ENCODE data around the gene IQSEC1. TPM values are rescaled to one million over a fixed set of nuclear protein-coding genes. Genes with fewer than 3 reads are reported as not detected.

Gene IQSEC1
- total RNA-seq, 4 donors from 2014 or later = 13.7 to 59.4 (median 35.5) TPM

DNA sequence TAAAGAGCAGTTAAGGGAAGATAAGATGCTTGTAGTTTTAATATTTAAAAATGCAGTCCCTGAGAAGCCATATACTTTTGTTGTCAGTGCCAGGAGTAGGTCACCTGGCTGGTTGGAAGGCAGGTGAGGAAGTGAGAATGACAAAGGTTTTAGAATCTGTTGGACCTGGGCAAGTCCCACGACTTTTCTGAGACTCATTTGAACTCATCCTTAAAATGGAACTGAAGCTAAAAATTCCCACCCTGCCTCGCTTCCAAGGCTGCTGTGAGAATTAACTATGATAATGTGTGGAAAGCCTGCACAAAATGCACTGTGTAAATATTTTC is 77.1 kb downstream of the IQSEC1 start:
- DNase-seq = no peak
- H3K9me3 ChIP-seq = no peaks in the 10 kb centered on the region
- H3K4me3 ChIP-seq = no peak overlapping the region
- H3K27ac ChIP-seq = peak overlapping the region in 2 of 4 donors; percentile 82 to 90
- H3K27me3 ChIP-seq = no peaks in the 10 kb centered on the region
- H3K4me1 ChIP-seq = peaks cover 0 to 22% (median 10%) of the 10 kb centered on the region in 4 donors
- no peak for TF ChIP-seq POLR2A (IDR thresholded peaks at IDR 0.05)
- TF ChIP-seq, protein P1, sequence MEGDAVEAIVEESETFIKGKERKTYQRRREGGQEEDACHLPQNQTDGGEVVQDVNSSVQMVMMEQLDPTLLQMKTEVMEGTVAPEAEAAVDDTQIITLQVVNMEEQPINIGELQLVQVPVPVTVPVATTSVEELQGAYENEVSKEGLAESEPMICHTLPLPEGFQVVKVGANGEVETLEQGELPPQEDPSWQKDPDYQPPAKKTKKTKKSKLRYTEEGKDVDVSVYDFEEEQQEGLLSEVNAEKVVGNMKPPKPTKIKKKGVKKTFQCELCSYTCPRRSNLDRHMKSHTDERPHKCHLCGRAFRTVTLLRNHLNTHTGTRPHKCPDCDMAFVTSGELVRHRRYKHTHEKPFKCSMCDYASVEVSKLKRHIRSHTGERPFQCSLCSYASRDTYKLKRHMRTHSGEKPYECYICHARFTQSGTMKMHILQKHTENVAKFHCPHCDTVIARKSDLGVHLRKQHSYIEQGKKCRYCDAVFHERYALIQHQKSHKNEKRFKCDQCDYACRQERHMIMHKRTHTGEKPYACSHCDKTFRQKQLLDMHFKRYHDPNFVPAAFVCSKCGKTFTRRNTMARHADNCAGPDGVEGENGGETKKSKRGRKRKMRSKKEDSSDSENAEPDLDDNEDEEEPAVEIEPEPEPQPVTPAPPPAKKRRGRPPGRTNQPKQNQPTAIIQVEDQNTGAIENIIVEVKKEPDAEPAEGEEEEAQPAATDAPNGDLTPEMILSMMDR (IDR thresholded peaks at IDR 0.05) = no peak
- no peaks in the 10 kb centered on the region for H3K36me3 ChIP-seq

DNA sequence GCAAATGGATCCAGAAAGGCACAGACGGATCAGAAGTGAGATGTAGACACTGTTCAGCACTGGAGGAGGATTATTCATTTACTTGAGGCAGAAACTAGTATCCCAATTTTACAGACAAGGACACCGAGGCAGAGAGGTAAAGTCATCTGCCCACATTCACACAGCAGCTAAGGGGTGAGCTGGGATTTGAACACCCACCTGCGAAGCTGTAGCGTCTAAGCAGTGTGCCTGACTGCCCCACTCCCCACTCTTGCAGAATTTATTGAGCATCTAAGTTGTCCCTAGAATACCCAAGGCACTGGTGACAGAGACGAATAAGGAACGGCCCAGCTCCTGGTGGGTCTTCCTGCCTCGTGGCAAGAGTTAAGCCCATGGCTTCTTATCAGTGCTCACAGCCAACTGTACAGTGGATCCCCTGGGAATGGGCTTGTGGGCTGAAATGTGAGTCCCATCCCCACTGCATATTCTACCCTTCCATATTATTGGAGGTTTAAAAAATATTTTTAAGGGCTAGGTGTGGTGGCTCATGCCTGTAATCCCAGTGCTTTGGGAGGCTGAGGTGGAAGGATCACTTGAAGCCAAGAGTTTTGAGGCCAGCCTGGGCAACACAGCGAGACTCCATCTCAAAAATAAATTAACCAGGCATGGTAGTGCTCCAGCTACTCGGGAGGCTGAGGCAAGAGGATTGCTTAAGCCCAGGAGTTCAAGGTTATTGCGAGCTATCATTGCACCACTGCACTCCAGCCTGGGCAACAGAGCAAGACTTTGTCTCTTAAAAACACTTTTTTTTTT is 77.6 kb downstream of the IQSEC1 start:
- Histone ChIP-seq H3K4me3 (peak overlapping the region in 1 of 4 donors; percentile 78), H3K27ac (peak overlapping the region; percentile 71 to 90 (median 82)), H3K9me3 (no peaks in the 10 kb centered on the region), H3K36me3 (no peaks in the 10 kb centered on the region), H3K27me3 (no peaks in the 10 kb centered on the region), H3K4me1 (peaks cover 0 to 22% (median 10%) of the 10 kb centered on the region in 4 donors)
- DNase-seq = peak in 1 of 3 donors; percentile 34
- no peak for TF ChIP-seq POLR2A (IDR thresholded peaks at IDR 0.05)
- TF ChIP-seq, protein P1 (IDR thresholded peaks at IDR 0.05) = no peak

DNA sequence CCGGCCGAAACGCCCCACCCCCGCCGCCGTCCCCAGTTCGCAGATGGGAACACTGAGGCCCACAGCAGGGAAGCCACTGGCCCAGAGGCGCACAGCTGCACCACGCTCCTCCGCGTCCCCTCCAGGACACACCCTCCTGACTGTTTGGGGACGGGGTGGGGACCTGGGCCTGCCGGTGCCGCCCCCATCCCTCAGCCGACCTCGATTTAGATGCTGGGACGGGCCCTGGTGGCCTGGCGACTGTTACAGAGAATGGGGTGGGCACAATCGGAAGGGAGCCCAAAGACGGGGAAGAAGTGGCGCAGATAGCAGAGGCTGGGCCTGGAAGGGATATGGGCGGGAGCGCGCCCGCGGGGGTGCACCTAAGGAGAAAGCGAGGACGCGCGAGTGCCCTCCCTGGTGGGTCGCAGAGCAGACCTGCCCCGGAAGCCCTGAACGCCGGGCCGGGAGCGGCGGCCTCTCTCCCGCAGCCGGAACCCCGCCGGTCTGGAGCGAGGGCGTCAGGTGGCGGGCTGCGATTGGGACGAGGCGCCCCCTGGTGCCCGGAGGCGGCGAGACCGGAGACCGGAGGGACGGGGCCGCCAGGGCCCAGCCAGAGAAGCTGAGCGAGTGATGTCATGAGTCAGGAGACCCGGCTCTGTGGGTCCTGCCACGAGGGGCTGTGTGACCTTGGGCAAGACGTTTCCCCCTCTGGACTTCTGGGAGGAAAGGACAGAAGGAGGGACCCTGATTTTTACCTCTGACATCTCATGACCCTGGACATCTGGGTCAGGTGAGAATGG is 78.4 kb downstream of the IQSEC1 start:
- peak; percentile 56 to 71 for TF ChIP-seq POLR2A (IDR thresholded peaks at IDR 0.05)
- TF ChIP-seq, protein P1 (IDR thresholded peaks at IDR 0.05) = peak; percentile 92 to 95 (median 94)
- peak; percentile 89 to 94 (median 91) for DNase-seq
- H3K4me3 ChIP-seq = peak overlapping the region; percentile 61 to 90 (median 80)
- peaks cover 0 to 22% (median 9%) of the 10 kb centered on the region in 4 donors for H3K4me1 ChIP-seq
- H3K27me3 ChIP-seq = no peaks in the 10 kb centered on the region
- H3K27ac ChIP-seq = peak overlapping the region; percentile 71 to 90 (median 82)
- no peaks in the 10 kb centered on the region for H3K36me3 ChIP-seq
- H3K9me3 ChIP-seq = no peaks in the 10 kb centered on the region

DNA sequence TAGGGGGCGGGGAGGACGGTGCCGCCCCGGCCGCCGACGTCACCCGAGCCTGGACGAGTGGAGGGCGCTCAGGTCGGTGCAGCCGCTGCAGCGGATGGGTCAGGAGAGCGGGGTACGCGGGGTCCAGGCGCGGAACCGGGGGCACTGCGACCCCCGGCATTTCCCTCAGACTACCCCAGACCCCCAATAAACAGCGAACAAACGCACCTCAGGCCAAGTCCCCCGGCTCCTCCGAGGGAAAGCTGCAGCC is 78.9 kb downstream of the IQSEC1 start:
- TF ChIP-seq, protein P1 (IDR thresholded peaks at IDR 0.05) = no peak
- TF ChIP-seq POLR2A (IDR thresholded peaks at IDR 0.05) = no peak

DNA sequence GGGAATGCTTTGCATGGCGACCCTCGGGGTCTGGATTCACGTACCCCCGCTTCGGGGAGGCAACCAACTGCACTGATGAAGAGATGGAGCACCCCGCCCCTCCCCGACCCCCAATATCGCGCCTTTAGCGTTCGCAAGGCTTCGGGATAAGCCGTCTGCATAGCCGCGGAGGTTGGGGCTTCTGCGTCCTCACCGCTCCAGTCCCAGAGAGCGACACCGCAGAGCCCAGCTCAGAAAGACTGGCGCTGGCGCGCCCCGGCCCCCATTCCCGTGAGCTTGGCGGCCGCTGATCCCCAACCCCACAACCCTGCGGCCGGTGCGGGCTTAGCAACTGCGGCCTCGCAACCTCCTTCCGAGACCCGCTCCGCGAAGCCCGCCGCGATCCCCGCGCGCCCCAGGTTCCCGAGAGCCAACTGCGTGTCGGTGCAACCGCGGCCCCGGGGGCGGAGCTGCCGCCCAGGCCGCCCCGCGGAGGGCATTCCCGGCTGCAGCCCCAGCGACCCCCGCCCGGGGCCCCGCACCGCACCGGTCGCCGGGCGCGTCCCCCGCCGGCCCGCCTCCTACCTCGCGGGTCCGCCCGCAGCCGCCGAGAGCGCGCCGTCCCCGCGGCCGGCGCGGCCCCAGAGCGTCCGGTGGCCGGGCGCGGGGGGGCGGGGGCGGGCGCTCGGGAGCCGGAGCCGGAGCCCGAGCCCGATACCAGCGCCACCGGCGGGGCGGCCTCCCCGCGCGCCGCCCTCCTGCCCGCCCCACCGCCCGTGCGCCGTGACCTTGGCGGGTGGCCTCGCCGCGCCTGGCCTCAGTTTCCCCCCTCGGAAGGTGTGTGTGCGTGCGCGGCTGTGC is 79.5 kb downstream of the IQSEC1 start:
- peak in 1 of 3 donors; percentile 69 for DNase-seq
- Histone ChIP-seq H3K4me3 (peak overlapping the region; percentile 61 to 90 (median 80)), H3K27ac (peak overlapping the region; percentile 71 to 90 (median 82)), H3K9me3 (no peaks in the 10 kb centered on the region), H3K27me3 (no peaks in the 10 kb centered on the region), H3K4me1 (peaks cover 0 to 13% (median 6%) of the 10 kb centered on the region in 4 donors), H3K36me3 (no peaks in the 10 kb centered on the region)
- no peak for TF ChIP-seq POLR2A (IDR thresholded peaks at IDR 0.05)
- TF ChIP-seq, protein P1 (IDR thresholded peaks at IDR 0.05) = no peak

More for the DNA sequence above, 78.9 kb downstream of the IQSEC1 start:
- Histone ChIP-seq H3K27me3 (no peaks in the 10 kb centered on the region), H3K9me3 (no peaks in the 10 kb centered on the region), H3K36me3 (no peaks in the 10 kb centered on the region), H3K27ac (peak overlapping the region; percentile 71 to 90 (median 82)), H3K4me3 (peak overlapping the region; percentile 61 to 90 (median 80)), H3K4me1 (peaks cover 0 to 17% (median 8%) of the 10 kb centered on the region in 4 donors)
- peak in 2 of 3 donors; percentile 65 to 75 for DNase-seq

Measured in Peyer's patch (tissue), 4 donors.